22Rv1 (cell line): ENCODE measurements around the gene C16orf54.

Experiments
- ZFX ChIP-seq: fragments of 450-650 bp; IDR thresholded peaks from 2 replicates; pipeline ENCODE4 v1.6.1; 2017; ENCODE audit warnings: antibody characterized with exemption, borderline replicate concordance
- TF ChIP-seq, protein P1 (sequence below): fragments of 450-650 bp; IDR thresholded peaks from 2 replicates; pipeline ENCODE4 v1.5.1; 2017; ENCODE audit warnings: mild to moderate bottlenecking

DNA sequence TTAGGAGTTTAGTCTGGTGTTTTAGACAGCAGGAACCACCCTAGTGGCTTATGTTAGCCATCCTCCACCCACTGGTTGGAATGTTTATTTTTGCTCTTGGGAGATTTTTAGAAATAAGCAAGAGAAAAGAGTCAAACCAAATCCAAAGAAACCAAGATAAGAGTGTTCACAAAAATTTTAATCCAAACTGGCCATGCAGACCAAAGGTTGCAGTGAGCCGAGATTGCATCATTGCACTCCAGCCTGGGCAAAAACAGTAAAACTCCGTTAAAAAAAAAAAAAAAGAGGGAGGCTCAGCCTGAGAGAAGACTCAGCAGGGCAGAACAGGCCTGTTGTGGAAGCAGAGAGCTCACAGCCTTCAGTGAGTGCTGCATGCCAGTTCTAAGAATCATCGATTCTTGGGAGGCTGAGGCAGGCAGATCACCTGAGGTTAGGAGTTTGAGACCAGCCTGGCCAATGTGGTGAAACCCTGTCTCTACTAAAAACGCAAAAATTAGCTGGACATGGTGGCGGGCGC is 12.2 kb upstream of the C16orf54 start:
- TF ChIP-seq, protein P1, sequence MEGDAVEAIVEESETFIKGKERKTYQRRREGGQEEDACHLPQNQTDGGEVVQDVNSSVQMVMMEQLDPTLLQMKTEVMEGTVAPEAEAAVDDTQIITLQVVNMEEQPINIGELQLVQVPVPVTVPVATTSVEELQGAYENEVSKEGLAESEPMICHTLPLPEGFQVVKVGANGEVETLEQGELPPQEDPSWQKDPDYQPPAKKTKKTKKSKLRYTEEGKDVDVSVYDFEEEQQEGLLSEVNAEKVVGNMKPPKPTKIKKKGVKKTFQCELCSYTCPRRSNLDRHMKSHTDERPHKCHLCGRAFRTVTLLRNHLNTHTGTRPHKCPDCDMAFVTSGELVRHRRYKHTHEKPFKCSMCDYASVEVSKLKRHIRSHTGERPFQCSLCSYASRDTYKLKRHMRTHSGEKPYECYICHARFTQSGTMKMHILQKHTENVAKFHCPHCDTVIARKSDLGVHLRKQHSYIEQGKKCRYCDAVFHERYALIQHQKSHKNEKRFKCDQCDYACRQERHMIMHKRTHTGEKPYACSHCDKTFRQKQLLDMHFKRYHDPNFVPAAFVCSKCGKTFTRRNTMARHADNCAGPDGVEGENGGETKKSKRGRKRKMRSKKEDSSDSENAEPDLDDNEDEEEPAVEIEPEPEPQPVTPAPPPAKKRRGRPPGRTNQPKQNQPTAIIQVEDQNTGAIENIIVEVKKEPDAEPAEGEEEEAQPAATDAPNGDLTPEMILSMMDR: no peak
- TF ChIP-seq ZFX: no peak
